Measurements from ENCODE around the gene HIBCH. TPM values are rescaled to one million over a fixed set of nuclear protein-coding genes. Genes with fewer than 3 reads are reported as not detected.
A peak's percentile ranks its signal among the peaks of the same experiment; 100 is the strongest.

The HIBCH gene
- total and polyA plus RNA-seq, 9 of the 15 experiments (the other 6 are each of a cell fraction or from before 2014, with no cell fraction given), result 17.0 to 65.4 (median 28.3) TPM

DNA sequence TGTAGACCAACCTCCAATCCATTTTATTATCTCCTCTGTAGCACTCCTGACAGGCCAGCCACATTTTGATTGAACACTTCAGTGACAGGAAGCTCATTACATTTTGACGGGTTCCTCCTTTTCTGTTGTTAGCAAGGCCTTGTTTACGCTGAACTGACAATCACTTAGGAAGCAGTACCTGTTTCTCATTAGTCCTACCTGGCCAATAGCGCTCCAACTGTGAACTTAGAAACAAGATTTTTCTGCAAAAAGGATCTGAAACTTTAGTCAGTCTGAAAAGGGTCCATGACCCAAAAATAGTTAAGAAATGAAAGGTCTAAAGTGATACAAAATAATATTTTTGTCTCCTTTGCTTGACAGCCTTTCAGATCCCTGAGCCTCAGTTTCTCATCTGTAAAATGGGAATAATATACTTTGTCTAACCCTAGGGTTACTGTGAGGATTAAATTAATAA, 137.5 kb downstream of the HIBCH start (continued):
- TF ChIP-seq, protein P1, sequence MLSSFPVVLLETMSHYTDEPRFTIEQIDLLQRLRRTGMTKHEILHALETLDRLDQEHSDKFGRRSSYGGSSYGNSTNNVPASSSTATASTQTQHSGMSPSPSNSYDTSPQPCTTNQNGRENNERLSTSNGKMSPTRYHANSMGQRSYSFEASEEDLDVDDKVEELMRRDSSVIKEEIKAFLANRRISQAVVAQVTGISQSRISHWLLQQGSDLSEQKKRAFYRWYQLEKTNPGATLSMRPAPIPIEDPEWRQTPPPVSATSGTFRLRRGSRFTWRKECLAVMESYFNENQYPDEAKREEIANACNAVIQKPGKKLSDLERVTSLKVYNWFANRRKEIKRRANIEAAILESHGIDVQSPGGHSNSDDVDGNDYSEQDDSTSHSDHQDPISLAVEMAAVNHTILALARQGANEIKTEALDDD (IDR thresholded peaks at IDR 0.05), result no peak
- no peak for TF ChIP-seq TFAM (CRISPR knock-in tag; conservative IDR thresholded peaks at IDR 0.05)
- TF ChIP-seq PHB (CRISPR knock-in tag; IDR thresholded peaks at IDR 0.05), result no peak
- TF ChIP-seq MYC (IDR thresholded peaks at IDR 0.05; ENCODE audit: low read depth, low read length), result no peak
- no peak for TF ChIP-seq MYC (CRISPR knock-in tag; IDR thresholded peaks at IDR 0.05; ENCODE audit: borderline replicate concordance, low read depth)
- TF ChIP-seq, protein P2, sequence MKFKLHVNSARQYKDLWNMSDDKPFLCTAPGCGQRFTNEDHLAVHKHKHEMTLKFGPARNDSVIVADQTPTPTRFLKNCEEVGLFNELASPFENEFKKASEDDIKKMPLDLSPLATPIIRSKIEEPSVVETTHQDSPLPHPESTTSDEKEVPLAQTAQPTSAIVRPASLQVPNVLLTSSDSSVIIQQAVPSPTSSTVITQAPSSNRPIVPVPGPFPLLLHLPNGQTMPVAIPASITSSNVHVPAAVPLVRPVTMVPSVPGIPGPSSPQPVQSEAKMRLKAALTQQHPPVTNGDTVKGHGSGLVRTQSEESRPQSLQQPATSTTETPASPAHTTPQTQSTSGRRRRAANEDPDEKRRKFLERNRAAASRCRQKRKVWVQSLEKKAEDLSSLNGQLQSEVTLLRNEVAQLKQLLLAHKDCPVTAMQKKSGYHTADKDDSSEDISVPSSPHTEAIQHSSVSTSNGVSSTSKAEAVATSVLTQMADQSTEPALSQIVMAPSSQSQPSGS (CRISPR knock-in tag; IDR thresholded peaks at IDR 0.05), result no peak
- TF ChIP-seq, protein P3, sequence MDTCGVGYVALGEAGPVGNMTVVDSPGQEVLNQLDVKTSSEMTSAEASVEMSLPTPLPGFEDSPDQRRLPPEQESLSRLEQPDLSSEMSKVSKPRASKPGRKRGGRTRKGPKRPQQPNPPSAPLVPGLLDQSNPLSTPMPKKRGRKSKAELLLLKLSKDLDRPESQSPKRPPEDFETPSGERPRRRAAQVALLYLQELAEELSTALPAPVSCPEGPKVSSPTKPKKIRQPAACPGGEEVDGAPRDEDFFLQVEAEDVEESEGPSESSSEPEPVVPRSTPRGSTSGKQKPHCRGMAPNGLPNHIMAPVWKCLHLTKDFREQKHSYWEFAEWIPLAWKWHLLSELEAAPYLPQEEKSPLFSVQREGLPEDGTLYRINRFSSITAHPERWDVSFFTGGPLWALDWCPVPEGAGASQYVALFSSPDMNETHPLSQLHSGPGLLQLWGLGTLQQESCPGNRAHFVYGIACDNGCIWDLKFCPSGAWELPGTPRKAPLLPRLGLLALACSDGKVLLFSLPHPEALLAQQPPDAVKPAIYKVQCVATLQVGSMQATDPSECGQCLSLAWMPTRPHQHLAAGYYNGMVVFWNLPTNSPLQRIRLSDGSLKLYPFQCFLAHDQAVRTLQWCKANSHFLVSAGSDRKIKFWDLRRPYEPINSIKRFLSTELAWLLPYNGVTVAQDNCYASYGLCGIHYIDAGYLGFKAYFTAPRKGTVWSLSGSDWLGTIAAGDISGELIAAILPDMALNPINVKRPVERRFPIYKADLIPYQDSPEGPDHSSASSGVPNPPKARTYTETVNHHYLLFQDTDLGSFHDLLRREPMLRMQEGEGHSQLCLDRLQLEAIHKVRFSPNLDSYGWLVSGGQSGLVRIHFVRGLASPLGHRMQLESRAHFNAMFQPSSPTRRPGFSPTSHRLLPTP (IDR thresholded peaks at IDR 0.05; ENCODE audit: borderline replicate concordance, extremely low read depth, insufficient read length), result no peak
- peak; percentile 70 for TF ChIP-seq TEAD4 (IDR thresholded peaks at IDR 0.05; ENCODE audit: low read length)
- TF ChIP-seq TEAD4 (CRISPR knock-in tag; IDR thresholded peaks at IDR 0.05; ENCODE audit: borderline replicate concordance), result no peak
- TF ChIP-seq RBM25 (IDR thresholded peaks at IDR 0.05; ENCODE audit: low read depth, low read length, severe bottlenecking), result peak; percentile 69
- TF ChIP-seq SRSF1 (IDR thresholded peaks at IDR 0.05; ENCODE audit: low read depth, low read length), result no peak
- TF ChIP-seq CBFA2T3 (IDR thresholded peaks at IDR 0.05), result peak; percentile 50; the same call in 1 of the 2 replicates
- no peak for TF ChIP-seq SUPT5H (IDR thresholded peaks at IDR 0.05)
- TF ChIP-seq SP2 (IDR thresholded peaks at IDR 0.05; ENCODE audit: extremely low read depth, low read depth, low read length, poor library complexity, severe bottlenecking), result no peak
- TF ChIP-seq FOXA3 (CRISPR knock-in tag; conservative IDR thresholded peaks at IDR 0.05 in 1 of 2, IDR thresholded peaks at IDR 0.05 in 1 of 2), result no peak
- TF ChIP-seq ZNF445 (CRISPR knock-in tag; IDR thresholded peaks at IDR 0.05; ENCODE audit: low read depth), result no peak
- TF ChIP-seq NR2C1 (IDR thresholded peaks at IDR 0.05), result no peak
- TF ChIP-seq NR2C1 (tag; IDR thresholded peaks at IDR 0.05), result no peak
- no peak for TF ChIP-seq TCF7L2 (IDR thresholded peaks at IDR 0.05; ENCODE audit: low read depth, low read length)
- peak; percentile 42; the same call in 1 of the 2 replicates for TF ChIP-seq EP300 (IDR thresholded peaks at IDR 0.05; ENCODE audit: low read length)
- 0 out of 2 replicates have a peak, but pooled peaks have one; percentile 26 for TF ChIP-seq FOXM1 (IDR thresholded peaks at IDR 0.05; ENCODE audit: low read depth)
- TF ChIP-seq FOXM1 (CRISPR knock-in tag; IDR thresholded peaks at IDR 0.05; ENCODE audit: low read depth), result no peak
- no peak for TF ChIP-seq ETS2 (tag; IDR thresholded peaks at IDR 0.05; ENCODE audit: borderline replicate concordance, poor library complexity, severe bottlenecking)
- TF ChIP-seq NONO (IDR thresholded peaks at IDR 0.05; ENCODE audit: low read depth in 2 of 2, low read length in 1 of 2), result no peak

All from K562 (cell line).